CD14-positive monocyte (primary cell): Measurements from ENCODE around the gene AMBP. TPM values are rescaled to one million over a fixed set of nuclear protein-coding genes. Genes with fewer than 3 reads are reported as not detected.

Experiments used
- DNase-seq, 3 donors: peaks; one replicate each; pipeline ENCODE4 v3.0.0-alpha.2; 2011 to 2022
- H2AFZ ChIP-seq: 2 replicates; pipeline ENCODE4 v1.6.0; 2012; ENCODE audit warnings: mild to moderate bottlenecking, low read depth, low read length, inconsistent platforms; ENCODE audit not compliant: insufficient read depth, poor library complexity, severe bottlenecking
- H3K27ac ChIP-seq, 2 donors: 1 replicate in 1 of 2; 2 replicates in 1 of 2; pipeline ENCODE4 v1.5.1; 2012 to 2013; ENCODE audit warnings: low read length in 2 of 2, control low read depth in 1 of 2, inconsistent platforms in 1 of 2, low read depth in 1 of 2, mild to moderate bottlenecking in 1 of 2
- H3K27me3 ChIP-seq, 2 donors: one replicate each; pipeline versions ENCODE4 v1.6.0 to v1.6.1; 2011 to 2013; ENCODE audit warnings: low read length in 2 of 2; ENCODE audit not compliant: control insufficient read depth in 2 of 2, insufficient read depth in 2 of 2
- H3K36me3 ChIP-seq, 2 donors: replicated peaks in 1 of 2; 1 replicate in 1 of 2; 2 replicates in 1 of 2; pipeline versions ENCODE4 v1.5.1 to v1.6.1; 2012 to 2013; ENCODE audit warnings: low read length in 2 of 2, control low read depth in 1 of 2, inconsistent platforms in 1 of 2, mild to moderate bottlenecking in 1 of 2; ENCODE audit not compliant: insufficient read depth in 2 of 2, control insufficient read depth in 1 of 2
- H3K4me1 ChIP-seq, 2 donors: 1 replicate in 1 of 2; 2 replicates in 1 of 2; pipeline versions ENCODE4 v1.5.1 to v1.6.1; 2012 to 2013; ENCODE audit warnings: low read length in 2 of 2, control low read depth in 1 of 2, inconsistent platforms in 1 of 2, mild to moderate bottlenecking in 1 of 2, moderate library complexity in 1 of 2; ENCODE audit not compliant: insufficient read depth in 2 of 2, control insufficient read depth in 1 of 2
- H3K4me2 ChIP-seq: replicated peaks from 2 replicates; pipeline ENCODE3; 2012; ENCODE audit warnings: low read length, moderate library complexity, mild to moderate bottlenecking; ENCODE audit not compliant: poor library complexity, severe bottlenecking; ENCODE audit errors: extremely low read depth
- H3K4me3 ChIP-seq, 3 experiments: fragments of 200-600 bp in 1 of 3; sonication (generic) in 1 of 3; replicated peaks in 1 of 3; 1 replicate in 2 of 3; 2 replicates in 1 of 3; pipeline ENCODE4 v1.5.1; 2011 to 2013; ENCODE audit warnings: low read length in 3 of 3, mild to moderate bottlenecking in 3 of 3, control low read depth in 2 of 3, low read depth in 2 of 3, inconsistent platforms in 1 of 3, moderate library complexity in 1 of 3
- H3K79me2 ChIP-seq: 2 replicates; pipeline ENCODE4 v1.6.0; 2012; ENCODE audit warnings: mild to moderate bottlenecking, control low read depth, inconsistent platforms, low read length, moderate library complexity; ENCODE audit not compliant: insufficient read depth
- H3K9ac ChIP-seq: 2 replicates; pipeline ENCODE4 v1.6.0; 2017; ENCODE audit warnings: low read length, mild to moderate bottlenecking; ENCODE audit not compliant: insufficient read depth, poor library complexity, severe bottlenecking
- H3K9me3 ChIP-seq, 2 donors: replicated peaks in 1 of 2; 1 replicate in 1 of 2; 2 replicates in 1 of 2; pipeline versions ENCODE4 v1.5.1 to v1.6.1; 2012 to 2013; ENCODE audit warnings: low read length in 2 of 2, control low read depth in 1 of 2; ENCODE audit not compliant: control insufficient read depth in 1 of 2, insufficient read depth in 1 of 2
- H4K20me1 ChIP-seq: 2 replicates; pipeline ENCODE4 v1.6.0; 2012; ENCODE audit warnings: mild to moderate bottlenecking, low read length, control low read depth, moderate library complexity; ENCODE audit not compliant: insufficient read depth
- H3K27ac Mint-ChIP-seq, 7 donors: one replicate each; pipeline ENCODE4 v1.8.0; 2020; ENCODE audit warnings: mild to moderate bottlenecking in 7 of 7, mixed read lengths in 7 of 7, moderate library complexity in 6 of 7, inconsistent platforms in 2 of 7
- H3K27me3 Mint-ChIP-seq, 3 donors: one replicate each; pipeline ENCODE4 v1.8.0; 2021 to 2022; ENCODE audit warnings: low read depth in 3 of 3, mild to moderate bottlenecking in 3 of 3, mixed read lengths in 3 of 3, moderate library complexity in 3 of 3, inconsistent platforms in 1 of 3
- H3K36me3 Mint-ChIP-seq, 2 donors: one replicate each; pipeline ENCODE4 v1.8.0; 2020; ENCODE audit warnings: mixed read lengths in 2 of 2, inconsistent platforms in 1 of 2, mild to moderate bottlenecking in 1 of 2
- H3K4me1 Mint-ChIP-seq: one replicate; pipeline ENCODE4 v1.8.0; 2020; ENCODE audit warnings: mild to moderate bottlenecking, mixed read lengths
- H3K4me3 Mint-ChIP-seq, 2 donors: one replicate each; pipeline ENCODE4 v1.8.0; 2020; ENCODE audit warnings: mild to moderate bottlenecking in 2 of 2, mixed read lengths in 2 of 2, moderate library complexity in 1 of 2
- H3K9me3 Mint-ChIP-seq, 7 donors: one replicate each; pipeline ENCODE4 v1.8.0; 2020 to 2022; ENCODE audit warnings: mixed read lengths in 7 of 7, mild to moderate bottlenecking in 6 of 7, moderate library complexity in 6 of 7, inconsistent platforms in 2 of 7
- WGBS: methylation state at CpG from one replicate; pipeline ENCODE4 v1.1.5; 2013; ENCODE audit warnings: missing lambda C conversion rate; ENCODE audit not compliant: insufficient coverage; 5-methylcytosine and 5-hydroxymethylcytosine counted together
- intact Hi-C, 2 donors: fragments of 100-400 bp; cut with micrococcal nuclease; formaldehyde crosslinking; loops; one replicate each; pipeline versions ENCODE4 v1.15.0 to v1.15.1; 2023
- polyA plus RNA-seq, 3 donors: library from polyadenylated mRNA; depleted of rRNA in 1 of 3; unstranded in 2 of 3; stranded (reverse) in 1 of 3; fragments of 300-500 nt in 2 of 3; fragments of >200 nt in 1 of 3; fragmentation: Illumina TruSeq in 2 of 3; gene quantifications; 1 replicate in 2 of 3; 2 replicates in 1 of 3; pipeline ENCODE4 v1.2.3, GENCODE V29; 2012 to 2021
- TF ChIP-seq, protein P1 (sequence below): fragments of 200-600 bp; IDR thresholded peaks from one replicate; pipeline ENCODE4 v1.8.0; 2022; ENCODE audit warnings: antibody characterized with exemption, mild to moderate bottlenecking

The AMBP gene
- polyA plus RNA-seq, 3 donors: not detected

DNA sequence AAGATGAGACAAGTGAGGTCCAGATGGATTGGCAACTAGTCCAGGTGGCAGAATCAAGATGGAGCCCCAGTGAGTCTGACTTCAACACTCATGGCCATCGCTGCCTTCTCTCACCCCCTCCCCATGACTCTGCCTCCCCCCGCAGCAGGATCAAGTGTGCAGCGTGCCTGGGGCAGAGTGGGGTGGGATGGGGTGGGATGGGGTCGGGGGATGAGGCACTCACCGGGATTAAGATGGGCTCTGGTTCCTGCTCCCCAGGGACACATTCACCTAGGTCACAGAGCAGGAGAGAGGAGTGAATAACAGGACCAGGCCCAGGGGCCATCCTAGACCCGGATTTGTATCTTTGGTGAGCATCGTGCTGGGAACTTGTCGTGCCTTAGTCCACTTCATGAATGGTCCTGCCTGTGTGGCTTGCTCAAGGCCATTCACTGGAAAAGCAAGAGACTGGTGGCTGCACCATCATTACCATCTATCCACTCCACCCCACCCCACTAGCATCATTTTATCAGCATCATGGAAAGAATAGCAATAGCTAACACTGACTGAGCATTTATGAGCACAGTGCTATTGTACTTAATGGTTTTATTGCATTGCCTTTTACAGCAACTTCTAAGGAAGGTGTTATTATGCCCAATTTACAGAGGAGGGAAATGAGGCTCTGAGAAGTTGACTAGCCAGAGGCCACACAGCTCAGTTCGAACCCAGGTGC, 8.5 kb downstream of the AMBP start:
- Histone ChIP-seq H2AFZ (no peak overlapping the region), H3K9me3 (no peaks in the 10 kb centered on the region), H3K79me2 (no peaks in the 10 kb centered on the region), H3K9ac (no peak overlapping the region), H3K36me3 (no peaks in the 10 kb centered on the region), H3K4me1 (no peaks in the 10 kb centered on the region), H3K4me2 (no peak overlapping the region), H3K4me3 (no peak overlapping the region), H3K27ac (no peak overlapping the region), H4K20me1 (no peaks in the 10 kb centered on the region), H3K27me3 (peaks cover 0 to under 1% of the 10 kb centered on the region in 2 donors)
- H3K4me1 Mint-ChIP-seq: no peaks in the 10 kb centered on the region
- no peak for DNase-seq
- peaks cover 4 to 21% (median 8%) of the 10 kb centered on the region in 3 donors for H3K27me3 Mint-ChIP-seq
- intact Hi-C loops: no loop called here
- H3K9me3 Mint-ChIP-seq: peaks cover 0 to 2% (median 0%) of the 10 kb centered on the region in 7 donors
- TF ChIP-seq, protein P1, sequence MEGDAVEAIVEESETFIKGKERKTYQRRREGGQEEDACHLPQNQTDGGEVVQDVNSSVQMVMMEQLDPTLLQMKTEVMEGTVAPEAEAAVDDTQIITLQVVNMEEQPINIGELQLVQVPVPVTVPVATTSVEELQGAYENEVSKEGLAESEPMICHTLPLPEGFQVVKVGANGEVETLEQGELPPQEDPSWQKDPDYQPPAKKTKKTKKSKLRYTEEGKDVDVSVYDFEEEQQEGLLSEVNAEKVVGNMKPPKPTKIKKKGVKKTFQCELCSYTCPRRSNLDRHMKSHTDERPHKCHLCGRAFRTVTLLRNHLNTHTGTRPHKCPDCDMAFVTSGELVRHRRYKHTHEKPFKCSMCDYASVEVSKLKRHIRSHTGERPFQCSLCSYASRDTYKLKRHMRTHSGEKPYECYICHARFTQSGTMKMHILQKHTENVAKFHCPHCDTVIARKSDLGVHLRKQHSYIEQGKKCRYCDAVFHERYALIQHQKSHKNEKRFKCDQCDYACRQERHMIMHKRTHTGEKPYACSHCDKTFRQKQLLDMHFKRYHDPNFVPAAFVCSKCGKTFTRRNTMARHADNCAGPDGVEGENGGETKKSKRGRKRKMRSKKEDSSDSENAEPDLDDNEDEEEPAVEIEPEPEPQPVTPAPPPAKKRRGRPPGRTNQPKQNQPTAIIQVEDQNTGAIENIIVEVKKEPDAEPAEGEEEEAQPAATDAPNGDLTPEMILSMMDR: no peak
- no peaks in the 10 kb centered on the region for H3K36me3 Mint-ChIP-seq
- WGBS: 92% methylated on average over 7 of the region's 9 CpGs
- H3K27ac Mint-ChIP-seq: no peak overlapping the region
- no peak overlapping the region for H3K4me3 Mint-ChIP-seq

DNA sequence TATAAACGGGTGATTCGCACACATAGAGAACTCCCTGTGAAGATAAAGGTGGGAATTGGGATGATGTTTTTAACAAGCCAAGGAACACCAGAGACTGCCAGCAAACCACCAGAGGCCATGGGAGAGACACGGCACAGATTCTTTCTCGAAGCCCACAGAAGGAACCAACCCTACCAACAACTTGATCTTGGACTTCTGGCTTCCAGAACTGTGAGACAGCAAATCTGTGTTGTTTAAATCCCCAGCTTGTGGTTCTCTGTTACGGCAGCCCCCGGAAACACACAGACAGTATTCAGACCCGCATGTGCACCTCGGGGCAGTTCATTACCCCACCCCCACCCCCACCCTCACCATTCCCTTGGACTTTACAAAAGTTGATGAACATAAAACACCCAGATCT, 12.8 kb downstream of the AMBP start:
- TF ChIP-seq, protein P1: no peak
- no peaks in the 10 kb centered on the region for H4K20me1 ChIP-seq
- no peak overlapping the region for H3K9ac ChIP-seq
- WGBS: no CpG with 5 or more reads among the region's 8 CpGs
- Mint-ChIP-seq H3K27ac (no peak overlapping the region), H3K27me3 (peaks cover 5 to 26% (median 9%) of the 10 kb centered on the region in 3 donors), H3K4me3 (no peak overlapping the region), H3K9me3 (no peaks in the 10 kb centered on the region), H3K4me1 (peaks cover 3% of the 10 kb centered on the region), H3K36me3 (no peaks in the 10 kb centered on the region)
- no peak overlapping the region for H3K4me2 ChIP-seq
- no peak for DNase-seq
- H2AFZ ChIP-seq: no peak overlapping the region
- H3K4me1 ChIP-seq: no peaks in the 10 kb centered on the region
- H3K27ac ChIP-seq: no peak overlapping the region
- peaks cover 0 to 3% of the 10 kb centered on the region in 2 donors for H3K27me3 ChIP-seq
- no peaks in the 10 kb centered on the region for H3K79me2 ChIP-seq
- H3K9me3 ChIP-seq: no peaks in the 10 kb centered on the region
- no peak overlapping the region for H3K4me3 ChIP-seq
- H3K36me3 ChIP-seq: no peaks in the 10 kb centered on the region
- intact Hi-C loops: no loop called here
